ENCODE results near the gene SGTA. TPM values are rescaled to one million over a fixed set of nuclear protein-coding genes. Genes with fewer than 3 reads are reported as not detected.

Gene SGTA
- total RNA-seq, 1 donor from 2014 or later = 56.6 TPM

DNA sequence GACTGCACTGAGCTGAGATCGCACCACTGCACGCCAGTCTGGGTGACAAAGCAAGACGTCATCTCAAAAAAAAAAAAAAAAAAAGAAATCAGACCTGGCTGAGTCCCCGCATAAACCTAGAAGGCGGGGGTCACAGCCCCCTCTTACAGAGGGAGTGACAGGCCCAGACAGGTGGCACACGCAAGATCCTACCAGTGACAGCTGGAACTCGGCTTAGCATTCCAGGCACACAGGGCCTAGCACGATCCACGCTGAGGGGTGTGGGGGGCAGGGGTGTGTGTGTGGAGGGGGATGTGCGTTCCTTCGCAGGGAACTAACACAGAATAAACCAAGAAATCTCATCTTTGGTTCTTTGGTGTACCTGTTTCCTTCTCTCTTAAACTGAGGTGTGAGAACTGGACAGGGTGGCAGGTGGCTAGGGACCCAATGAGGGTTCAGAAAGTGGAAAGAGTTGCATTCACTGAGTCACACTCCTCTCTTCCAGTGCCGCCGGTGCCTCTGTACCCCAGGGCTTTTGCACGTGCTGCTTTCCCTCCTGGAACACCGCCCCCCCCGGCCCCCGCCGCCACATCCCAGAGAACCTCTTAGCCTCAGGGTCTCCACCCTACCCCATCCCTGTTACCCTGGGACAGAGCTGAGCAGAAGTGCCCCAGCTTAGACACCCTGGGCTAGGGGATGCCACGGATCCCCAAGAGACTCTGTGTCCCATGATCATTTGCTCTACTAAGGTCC, 5.0 kb downstream of the SGTA start:
- ATAC-seq (ENCODE audit: poor library complexity) (no peak), DNase-seq (no peak)
- intact Hi-C loops (cut with DNase I) = no loop called here

DNA sequence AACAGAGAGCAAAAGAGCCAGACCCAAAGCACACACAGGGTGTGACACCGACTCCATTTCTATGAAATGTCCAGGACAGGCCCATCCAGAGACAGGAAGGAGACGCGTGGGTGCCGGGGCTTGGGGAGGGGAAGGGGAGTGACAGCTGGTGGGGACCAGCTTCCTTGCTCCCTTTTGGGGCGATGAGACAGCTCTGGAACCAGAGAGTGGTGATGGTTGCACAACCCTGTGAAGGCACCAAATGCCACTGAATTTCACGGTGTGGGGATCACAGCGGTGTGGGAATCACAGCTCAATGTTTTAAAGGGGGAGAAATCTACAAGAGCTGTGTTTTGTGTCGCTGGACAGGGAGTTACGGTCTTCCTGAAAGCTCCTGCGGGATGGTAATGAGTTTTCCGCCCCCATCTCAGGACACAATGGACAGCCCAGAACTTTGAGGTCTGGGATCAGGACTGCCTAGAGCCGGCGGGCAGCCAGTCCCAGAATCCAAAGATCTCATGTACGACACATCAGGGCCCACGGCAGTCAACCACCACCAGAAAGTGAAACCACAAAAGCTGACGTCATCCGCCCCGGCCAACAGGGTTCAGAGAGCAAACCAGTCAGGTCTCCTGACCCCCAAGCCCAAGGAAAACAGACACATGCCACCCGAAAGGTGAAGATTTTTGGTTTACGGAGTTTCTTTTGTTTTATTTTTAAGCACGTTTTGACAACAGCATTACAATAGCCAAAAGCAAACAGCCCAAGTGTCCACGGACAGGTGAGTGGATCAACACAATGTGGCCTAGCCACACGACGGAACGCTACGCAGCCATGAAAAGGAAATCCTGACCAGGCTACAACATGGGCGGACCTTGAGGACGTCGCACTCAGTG, 7.3 kb downstream of the SGTA start:
- intact Hi-C loops (cut with DNase I) = no loop called here
- peak; percentile 82 for DNase-seq
- ATAC-seq (ENCODE audit: poor library complexity) = peak; percentile 20

DNA sequence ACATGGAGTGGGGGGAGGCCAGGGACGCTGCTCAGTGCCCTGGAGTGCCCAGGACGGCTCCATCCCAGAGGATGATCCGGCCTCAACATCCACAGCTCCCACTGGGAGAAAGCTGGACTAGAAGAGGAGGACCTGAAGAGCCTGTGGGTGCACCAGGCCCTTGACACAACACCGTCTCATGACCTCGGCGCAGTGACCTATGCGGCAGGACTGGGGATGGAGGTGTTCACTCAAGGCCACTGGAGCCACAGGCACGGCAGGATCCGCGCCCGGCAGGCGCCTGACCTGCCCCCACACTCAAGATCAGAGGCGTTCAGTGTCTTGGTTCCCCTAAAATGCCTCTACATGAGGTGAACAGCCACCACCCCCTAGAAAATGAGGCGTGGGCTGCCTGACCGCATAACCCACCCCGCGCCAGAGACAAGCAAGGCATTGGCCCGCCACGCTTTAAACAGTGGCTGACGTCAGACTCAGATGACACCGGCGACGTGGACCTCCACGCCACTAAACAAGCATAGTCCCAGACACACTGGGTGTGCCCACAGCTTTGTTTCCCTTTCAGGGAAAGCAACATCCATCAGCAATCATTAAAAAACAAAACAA, 8.0 kb downstream of the SGTA start:
- ATAC-seq (ENCODE audit: poor library complexity) (no peak), DNase-seq (no peak)
- intact Hi-C loops (cut with DNase I) = no loop called here

DNA sequence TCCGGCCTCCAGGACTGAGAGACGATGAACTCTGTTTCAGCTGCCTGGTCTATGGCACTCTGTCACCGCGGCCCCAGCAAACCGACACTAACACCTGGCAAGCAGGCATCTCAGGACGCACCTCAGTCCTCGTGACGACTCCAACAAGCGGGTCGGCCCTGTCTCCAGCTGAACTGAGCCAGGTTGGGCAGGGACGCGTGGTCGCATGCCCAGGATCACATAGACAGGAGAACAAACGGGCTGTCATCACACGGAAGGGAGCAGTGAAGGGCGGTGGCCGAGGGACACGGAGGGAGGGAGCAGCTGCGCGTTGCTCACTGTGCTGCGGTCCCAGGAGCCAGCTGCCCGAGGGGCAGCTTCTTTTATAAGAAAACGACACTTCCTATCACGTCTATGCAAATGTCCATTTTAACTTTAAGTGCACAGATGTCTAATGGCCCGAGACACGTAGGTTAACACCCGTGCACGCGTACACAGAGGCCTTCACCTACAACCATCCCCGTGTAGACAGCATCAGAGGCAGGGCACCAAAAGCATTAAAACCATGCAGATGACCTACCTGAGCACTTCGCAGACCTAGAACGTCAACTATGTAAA, 8.9 kb downstream of the SGTA start:
- ATAC-seq (ENCODE audit: poor library complexity) = peak; percentile 61
- peak; percentile 79 for DNase-seq
- intact Hi-C loops (cut with DNase I) = no loop called here

DNA sequence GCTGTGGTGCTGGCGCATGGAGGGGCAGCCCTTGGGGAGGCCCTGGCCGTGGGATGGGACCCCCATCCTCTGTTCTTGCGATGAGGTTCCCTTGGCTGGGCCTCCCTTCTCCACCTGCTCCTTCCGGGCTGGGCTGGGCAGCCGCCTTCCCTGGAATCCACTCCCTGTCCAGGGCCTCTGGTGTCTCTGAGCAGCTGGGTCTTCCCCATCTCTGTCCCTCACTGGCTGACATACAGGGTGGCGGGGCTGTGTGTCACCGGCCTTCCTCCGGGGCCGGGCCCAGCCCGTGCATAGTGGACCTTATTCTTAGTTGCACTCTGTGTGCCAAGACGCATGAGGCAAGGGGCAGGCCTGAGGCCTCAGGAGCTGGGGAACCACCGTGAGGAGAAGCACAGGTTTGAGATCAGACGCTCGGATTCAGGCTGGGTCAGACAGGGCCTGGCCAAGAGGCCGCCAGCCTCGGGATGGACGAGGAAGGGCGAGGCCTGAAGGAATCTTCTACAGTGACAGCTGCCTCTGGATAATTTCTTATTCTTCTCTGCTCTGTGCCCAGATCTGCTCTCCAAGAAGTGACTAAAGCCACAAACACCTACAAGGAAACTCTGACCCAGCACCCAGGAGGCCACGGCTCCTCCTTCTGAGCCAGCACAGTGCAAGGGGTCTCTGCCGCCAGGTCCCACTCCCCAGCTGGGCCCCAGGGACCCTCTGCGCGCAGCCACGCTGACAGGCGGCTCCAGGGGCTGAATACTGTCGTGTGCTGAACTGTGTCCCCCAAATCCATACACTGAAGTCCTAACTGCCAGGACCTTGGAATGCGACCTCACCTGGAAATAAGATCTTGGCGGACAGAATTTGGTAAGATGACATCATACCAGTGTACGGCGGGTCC, 11.0 kb downstream of the SGTA start:
- intact Hi-C loops (cut with DNase I) = no loop called here
- DNase-seq = no peak
- peak; percentile 8 for ATAC-seq (ENCODE audit: poor library complexity)

DNA sequence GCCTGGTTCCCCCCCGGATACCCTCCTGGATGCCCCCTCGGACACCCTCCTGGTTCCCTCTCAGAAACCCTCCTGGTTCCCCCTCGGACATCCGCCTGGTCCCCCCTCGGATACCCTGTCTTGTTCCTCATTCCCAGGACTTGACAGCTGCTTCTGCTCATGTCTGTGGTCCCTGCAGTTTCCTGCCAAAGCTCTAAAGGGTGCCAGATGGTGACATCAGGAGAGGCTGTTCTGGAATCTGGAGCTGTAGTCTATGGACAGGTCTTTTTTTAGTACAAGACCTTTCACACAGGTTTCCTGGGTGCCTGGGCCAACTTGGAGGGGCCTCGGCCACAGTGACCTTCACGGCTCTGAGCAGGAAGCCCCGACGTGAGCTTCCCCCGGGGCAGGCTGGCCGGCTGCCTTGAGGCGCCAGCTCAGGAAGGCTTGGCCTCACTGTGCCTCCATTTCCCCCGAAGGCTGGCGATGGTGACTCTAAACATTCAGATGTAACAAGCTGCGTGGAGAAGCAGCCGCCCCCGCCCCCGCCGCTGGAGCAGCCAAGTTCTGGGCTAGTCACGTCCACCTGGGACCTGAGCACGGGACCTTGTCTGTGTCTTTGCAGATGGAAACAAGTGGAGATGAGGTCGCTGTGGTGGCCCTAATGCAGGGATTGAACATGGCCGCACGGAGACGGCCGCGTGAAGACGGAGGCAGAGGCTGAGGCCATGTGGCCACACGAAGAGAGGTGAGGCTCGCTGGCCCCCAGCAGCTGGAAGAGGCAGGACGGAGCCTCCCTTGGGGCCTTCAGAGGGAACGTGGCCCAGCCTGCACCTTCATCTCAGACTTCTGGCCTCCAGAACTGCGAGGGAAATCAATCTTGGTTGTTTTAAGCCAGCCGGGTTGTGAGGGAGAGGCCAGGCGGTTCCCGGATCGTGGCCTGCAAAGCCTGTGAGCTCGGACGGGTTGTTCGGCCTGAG, 12.7 kb downstream of the SGTA start:
- ATAC-seq (ENCODE audit: poor library complexity) (peak; percentile 80), DNase-seq (peak; percentile 76)
- intact Hi-C loops (cut with DNase I) = no loop called here

DNA sequence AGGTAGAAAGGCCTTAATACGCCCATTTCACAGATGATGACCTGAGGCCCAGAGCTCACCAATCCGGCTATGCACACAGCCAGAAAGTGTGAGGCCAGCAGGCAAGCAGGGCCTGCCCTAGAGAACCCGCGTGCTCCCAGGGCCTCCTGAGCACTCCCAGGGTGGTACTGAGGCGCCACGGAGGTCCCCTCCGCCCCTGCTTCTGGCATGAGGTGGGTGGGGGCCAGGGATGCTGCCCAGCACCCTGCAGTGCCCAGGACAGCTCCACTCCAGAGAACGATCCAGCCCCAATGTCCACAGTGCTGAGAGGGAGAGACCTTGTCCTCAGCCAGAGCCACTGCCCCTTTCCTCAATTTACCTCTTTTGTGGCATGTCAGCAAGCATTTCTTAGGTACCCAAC, 13.9 kb downstream of the SGTA start:
- no peak for ATAC-seq (ENCODE audit: poor library complexity)
- intact Hi-C loops (cut with DNase I) = no loop called here
- DNase-seq = no peak

DNA sequence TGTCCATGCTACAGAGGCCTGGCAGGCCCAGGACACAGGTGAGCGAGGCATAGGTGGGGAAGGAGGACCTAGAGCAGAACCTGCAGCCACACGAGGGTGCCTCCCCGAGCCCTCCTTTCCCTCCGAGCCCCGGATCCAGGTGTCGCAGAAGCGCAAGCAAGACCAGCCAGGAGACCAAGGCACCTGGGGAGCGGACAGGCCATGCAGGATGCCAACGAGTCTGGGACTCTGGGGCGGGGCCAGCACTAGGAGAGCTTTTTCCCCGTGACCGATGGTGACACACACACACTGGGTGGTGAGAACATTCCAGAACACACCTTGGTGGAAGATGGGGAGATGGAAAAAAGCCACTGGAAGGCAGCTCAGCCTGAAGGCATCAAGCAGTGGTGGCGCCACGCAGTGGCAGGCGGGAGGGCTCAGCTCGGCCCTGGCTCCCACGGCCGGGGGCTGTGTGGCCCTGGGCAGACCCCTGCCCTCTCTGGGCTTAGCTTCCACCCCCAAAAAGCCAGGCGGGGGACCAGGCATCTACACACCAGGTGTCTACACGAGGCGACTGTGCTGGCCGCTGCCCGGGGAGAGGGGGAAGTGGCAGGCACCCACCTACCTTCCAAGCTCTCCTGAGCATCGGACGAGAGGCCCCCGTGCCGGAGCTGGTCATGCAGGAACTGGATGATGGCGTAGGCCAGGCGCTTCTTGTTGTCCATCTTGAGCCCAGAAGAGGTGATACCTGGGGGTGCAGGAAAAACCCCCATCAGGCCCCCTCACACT, 14.5 kb downstream of the SGTA start:
- intact Hi-C loops (cut with DNase I) = no loop called here
- DNase-seq (no peak), ATAC-seq (ENCODE audit: poor library complexity) (no peak)

DNA sequence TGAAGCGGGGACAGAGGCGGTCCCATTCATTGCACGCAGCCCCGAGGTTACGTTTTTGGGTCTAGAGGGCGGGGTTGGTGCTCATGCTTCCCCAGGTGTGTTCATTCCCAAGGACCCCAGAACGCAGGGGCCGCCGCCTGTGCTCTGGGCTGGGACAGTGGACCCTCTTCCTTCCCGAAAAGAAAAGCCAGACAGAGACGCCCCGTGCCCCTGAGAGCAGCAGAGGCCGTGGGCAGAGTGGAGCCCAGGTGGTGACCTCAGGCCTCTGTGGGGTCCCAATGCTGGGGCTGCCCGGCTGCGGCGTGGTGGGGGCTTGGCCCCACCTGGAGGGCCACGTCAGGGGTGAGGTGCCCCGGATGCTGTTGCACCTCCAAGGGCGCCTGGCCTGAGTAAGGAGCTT, 15.4 kb downstream of the SGTA start:
- intact Hi-C loops (cut with DNase I) = no loop called here
- no peak for ATAC-seq (ENCODE audit: poor library complexity)
- DNase-seq = peak; percentile 22

DNA sequence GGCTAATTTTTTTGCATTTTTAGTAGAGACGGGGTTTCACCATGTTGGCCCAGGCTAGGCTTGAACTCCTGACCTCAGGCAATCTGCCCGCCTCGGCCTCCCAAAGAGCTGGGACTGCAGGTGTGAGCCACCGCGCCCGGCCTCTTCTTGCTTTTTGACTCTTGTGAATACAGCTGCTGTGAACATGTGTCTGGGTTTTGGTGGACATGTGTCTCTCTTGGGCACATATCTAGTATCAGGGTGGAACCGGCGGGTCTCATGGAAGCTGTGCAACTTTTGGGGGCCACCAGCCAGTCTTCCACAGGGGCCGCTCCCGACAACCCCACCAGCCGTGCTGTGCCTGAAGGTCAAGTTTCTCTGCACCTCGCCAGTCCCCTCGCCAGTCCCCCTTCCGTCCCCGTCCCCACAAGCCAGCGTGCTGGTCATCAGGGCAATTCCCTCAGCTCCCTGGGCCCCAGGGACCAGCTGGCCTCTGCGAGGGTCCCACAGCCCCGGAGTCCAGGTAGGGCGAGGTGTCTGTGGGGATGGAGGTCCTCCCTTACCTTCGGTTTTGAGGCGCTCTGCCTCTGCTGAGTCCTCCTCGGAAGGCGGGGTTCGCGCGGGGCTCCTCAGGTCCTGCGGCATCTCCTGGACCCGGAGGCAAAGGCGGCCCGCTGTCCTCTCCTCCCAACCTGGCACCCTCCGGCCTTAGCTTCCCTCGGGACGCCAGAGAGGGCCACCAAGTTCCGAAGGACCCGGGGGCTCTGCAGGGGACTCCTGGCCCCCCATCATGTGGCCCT, 16.3 kb downstream of the SGTA start:
- ATAC-seq (ENCODE audit: poor library complexity) (no peak), DNase-seq (no peak)
- intact Hi-C loops (cut with DNase I) = no loop called here

DNA sequence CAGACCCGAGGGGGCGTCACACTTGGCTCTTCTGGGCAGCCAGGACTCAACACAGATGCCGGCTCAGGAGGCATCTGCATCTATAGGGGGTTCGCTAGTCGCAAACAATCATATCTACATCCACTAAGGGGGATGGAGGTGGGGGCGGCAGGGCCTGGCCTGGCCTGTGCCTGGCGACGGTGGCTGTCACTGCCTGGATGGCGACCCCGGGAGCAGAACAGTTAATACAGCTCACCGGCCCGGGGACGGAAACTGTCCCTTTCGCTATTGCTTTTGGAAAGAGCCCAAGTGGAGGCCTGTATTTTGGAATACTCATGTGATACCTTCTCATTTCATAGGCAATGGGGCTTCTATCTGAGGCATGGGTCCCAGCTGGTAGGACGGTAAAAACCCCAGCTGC, 17.7 kb downstream of the SGTA start:
- ATAC-seq (ENCODE audit: poor library complexity) (no peak), DNase-seq (no peak)
- intact Hi-C loops (cut with DNase I) = no loop called here

DNA sequence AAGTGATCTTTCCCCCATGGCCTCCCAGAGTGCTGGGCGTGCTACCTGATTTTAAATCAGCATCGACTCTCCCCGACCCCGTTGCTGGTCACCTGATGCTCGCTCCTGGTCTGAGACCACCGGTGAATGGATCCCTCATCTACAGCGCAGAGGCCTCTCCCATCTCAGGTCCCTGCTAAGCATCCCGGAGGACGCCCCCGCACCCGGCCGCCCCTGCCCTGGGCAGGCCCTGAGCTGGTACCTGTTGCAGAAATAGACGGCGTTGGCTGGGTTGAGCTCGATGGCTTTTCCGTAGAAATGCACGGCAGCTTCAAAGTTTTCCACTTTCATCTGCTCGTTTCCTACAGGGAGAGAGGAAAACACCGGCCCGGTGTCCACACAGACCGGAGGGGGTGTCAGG, 18.1 kb downstream of the SGTA start:
- DNase-seq (no peak), ATAC-seq (ENCODE audit: poor library complexity) (no peak)
- intact Hi-C loops (cut with DNase I) = no loop called here

DNA sequence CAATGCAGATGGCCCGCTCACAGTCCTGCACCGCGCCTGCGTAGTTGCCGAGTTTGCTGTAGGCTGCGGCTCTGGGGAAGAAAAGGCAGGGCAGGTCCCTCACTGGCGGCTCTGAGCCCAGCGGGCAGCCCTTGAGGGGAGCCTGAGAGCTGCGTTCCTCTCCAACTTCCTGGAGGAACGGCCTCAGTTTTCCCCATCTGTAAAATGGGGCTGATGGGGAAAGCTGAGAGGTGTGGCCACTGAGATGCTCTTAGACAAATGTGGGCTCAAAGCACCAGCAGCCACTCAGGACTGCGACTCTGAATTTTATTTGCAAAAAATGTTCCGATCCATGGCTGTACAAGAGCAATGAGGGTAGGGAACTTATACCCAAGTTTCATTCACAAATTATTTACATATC, 19.4 kb downstream of the SGTA start:
- intact Hi-C loops (cut with DNase I) = no loop called here
- ATAC-seq (ENCODE audit: poor library complexity) = no peak
- DNase-seq = no peak

DNA sequence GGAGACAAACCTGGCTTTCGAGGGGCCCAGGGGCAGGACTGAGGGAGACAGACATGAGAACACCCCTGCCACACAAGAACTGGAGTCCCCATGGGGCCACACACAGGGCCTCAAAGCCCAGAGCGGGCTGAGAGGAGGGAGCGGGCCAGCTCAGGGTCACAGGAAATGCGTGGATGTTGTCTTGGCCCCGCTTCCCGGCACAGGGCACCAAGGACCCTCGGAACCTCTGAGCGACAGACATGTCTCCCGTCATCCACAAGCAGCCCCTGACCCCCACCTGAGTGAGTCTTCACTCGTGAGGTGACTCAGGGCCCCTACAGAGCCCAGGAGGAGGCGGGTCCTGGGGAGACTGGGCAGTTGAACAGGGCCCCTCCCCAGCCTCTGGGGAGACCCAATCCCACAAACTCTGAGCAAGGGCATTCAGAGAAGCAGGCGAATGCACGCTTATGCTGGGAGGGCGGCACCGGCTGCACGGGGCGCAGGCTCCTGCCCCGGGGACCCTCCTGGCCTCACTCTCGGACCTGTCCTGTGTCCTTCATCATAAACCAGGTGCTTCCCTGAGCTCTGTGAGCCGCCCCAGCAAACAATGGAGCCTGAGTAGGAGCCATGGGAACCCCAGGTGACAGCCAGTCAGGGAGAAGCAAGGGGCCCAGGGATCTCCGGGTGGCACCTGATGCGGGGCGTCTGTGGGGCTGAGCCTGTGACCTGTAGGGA, 20.1 kb downstream of the SGTA start:
- intact Hi-C loops (cut with DNase I) = no loop called here
- DNase-seq = no peak
- ATAC-seq (ENCODE audit: poor library complexity) = no peak

Data from Right ventricle myocardium superior (tissue), 1 donor.